T follicular helper cell (primary cell): ENCODE data around the gene GH2.
A peak's percentile ranks its signal among the peaks of the same experiment; 100 is the strongest.
"Not testable (repeated sequence)": the region's sequence is repeated elsewhere in the genome, so short reads cannot be mapped to it uniquely, and the experiment has no call there.

Experiments
- DNase-seq: peaks from one replicate; pipeline ENCODE4 v3.0.0-alpha.2; 2020; ENCODE audit warnings: low read depth

GH2 gene

DNA sequence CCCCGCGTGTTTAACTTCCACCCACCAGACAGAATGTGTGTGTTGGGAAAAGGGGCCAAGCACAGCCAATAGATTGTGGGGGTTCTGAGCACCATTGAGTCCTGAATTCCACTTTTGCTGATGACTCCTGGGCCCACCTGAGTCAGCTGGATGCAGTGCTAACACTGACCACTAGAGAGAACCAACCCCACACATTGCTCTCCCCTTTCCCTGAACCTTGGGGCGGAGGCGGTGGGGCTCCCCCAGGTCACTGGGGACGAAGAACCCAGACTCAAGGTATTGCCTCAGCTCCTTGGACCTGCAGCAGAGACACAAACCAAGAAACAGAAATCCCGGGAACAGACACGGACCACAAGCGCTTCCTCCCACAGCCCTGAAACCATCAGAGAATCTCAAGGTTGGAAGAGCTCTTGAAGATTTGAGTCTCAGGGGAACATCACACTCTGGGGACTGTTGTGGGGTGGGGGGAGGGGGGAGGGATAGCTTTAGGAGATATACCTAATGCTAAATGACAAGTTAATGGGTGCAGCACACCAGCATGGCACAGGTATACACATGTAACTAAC lies 7.6 kb downstream of the GH2 start:
- DNase-seq: not testable (repeated sequence)

DNA sequence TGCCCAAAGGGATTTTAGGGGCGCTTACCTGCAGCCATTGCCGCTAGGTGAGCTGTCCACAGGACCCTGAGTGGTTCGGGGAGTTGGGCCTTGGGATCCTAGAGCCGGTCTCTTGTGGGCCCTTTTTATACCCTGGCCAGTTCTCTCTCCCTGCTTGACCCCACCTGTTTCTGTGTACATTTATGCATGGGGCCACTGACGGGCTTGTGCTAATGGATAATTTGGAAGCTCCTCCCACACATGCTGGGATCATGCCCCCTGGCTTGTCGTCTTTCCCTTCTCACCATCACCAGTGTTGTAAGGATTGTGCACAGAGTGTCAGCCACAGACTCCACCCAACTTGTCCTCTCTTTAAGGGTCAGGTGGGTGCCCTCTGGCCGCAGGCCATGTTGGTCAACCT lies 8.2 kb downstream of the GH2 start, which contains the start of gene CSH2:
Gene CSH2 (minus strand): TSS at position 101 of the 400 bp plus-strand sequence. CDS start 63 bp downstream, at position 38.
- DNase-seq: not testable (repeated sequence)

DNA sequence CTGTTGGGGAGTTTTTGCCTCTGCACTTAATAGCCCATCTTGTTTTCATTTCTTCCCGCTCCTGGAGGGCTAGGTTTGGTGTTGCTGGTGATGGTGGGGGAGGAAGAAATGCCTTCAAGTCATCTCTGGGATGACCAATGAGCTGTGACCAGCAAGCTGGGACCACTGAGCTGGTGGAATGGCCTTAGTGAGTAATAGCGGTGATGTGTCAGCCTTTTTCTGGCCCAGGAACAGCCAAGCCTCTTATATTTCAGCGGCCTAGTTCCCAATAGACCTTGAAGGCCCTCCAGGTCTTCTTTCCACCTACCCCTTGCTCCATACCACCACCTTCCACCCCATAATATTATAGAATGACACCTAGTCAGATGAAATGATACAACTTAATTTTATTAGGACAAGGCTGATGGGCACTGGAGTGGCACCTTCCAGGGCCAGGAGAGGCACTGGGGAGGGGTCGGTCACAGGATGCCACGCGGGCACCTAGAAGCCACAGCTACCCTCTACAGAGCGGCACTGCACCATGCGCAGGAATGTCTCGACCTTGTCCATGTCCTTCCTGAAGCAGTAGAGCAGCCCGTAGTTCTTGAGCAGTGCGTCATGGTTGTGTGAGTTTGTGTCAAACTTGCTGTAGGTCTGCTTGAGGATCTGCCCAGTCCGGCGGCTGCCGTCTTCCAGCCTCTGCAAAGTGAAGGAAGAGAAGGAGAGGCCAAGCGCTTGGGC lies 9.9 kb downstream of the GH2 start:
- DNase-seq: not testable (repeated sequence)

DNA sequence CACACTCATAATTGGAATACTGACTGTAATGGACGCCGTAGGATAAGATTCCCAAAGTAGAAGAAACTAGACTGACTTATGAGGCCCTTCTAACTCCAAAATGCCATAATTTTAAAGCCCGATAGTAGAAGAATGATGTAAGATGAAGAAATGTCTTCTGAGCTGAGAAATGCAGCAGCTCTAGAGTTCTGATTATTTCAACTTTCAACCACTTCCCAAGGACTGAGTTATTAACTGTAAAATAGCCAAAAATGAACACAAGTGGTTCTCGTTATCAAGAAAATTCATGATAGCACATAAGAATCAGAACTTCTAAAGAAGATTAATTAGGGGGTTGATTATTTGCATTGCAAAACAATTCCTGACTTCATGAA lies 11.5 kb downstream of the GH2 start:
- not testable (repeated sequence) for DNase-seq

DNA sequence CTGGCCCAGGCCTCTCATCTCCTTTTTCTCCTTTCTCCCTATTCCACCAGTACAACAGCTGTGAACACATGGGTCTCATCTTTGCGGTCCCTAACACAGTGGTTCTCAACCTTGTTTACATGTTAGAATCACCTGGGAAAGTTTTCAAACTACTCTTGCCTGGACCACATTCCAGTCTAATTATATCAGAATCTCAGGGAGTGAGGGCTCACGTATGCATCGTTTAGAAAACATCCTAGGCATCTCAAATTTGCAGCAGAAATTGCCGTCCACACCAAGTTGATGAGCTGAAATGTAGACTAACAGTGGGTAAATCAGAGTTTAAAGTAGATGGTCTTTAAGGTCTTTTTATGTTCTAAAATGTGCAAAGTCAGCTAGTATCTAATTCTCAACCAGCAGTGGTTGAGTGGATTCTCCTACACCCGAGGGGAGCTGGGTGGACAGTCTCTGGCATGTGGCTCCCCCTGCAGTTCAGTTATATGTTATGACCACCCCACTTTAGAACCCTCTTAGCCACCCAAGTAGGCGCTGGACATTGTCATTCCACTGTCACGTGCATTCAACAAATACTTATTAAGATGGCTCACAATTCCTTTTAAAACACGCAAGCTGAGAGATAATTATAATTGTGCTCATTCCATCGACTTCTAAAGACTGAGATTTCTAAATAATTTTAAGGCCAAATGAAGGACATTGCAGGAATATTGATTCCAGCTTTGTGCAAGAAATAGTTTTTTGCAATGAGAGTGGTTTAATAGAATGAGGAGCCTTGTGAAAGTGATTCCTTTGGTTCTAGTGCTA lies 12.1 kb downstream of the GH2 start:
- DNase-seq: not testable (repeated sequence)

DNA sequence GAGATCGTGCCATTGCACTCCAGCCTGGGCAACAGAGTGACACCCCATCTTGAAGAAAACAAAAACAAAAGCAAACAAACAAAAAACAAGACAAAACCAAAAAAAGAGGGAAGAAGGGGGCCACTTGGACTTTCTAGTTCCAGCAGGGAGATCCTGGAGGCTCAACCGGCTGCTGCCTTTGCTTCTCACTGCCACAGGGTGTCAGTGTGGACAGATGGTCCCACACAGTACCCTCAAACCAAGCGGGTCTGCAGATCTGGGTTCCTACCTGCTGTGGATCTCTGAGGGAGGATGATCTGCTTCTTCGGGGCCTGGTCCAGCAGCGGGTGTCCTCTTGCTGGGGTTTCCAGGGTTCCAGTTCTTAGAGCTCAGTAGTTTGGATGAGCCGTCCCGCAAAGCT lies 15.1 kb downstream of the GH2 start:
- DNase-seq: not testable (repeated sequence)

DNA sequence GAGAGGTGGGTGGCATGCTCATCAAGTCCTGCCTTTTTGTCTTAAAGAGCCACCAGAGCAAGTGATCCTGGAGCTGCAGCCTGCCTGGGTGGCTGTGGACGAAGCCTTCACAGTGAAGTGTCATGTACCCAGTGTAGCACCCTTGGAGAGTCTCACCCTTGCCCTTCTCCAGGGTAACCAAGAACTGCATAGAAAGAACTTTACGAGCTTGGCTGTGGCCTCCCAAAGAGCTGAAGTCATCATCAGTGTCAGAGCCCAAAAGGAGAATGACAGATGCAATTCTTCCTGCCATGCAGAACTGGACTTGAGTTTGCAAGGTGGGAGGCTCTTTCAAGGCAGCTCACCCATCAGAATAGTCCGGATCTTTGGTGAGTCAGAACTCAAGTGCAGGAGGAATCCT lies 22.5 kb downstream of the GH2 start:
- DNase-seq: no peak

DNA sequence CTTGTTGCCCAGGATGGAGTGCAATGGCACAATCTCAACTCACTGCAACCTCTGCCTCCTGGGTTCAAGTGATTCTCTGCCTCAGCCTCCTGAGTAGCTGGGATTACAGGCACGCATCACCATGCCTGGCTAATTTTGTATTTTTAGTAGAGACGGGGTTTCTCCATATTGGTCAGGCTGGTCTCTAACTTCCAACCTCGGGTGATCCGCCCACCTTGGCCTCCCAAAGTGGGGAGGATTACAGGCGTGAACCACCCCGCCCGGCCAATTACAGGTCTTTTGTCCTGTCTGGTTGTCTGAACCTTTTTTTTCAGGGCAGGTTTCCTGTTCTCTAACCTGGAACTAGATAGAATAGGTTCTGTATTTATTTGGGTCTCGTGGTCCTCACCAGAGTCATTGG lies 25.3 kb downstream of the GH2 start:
- DNase-seq: not testable (repeated sequence)

DNA sequence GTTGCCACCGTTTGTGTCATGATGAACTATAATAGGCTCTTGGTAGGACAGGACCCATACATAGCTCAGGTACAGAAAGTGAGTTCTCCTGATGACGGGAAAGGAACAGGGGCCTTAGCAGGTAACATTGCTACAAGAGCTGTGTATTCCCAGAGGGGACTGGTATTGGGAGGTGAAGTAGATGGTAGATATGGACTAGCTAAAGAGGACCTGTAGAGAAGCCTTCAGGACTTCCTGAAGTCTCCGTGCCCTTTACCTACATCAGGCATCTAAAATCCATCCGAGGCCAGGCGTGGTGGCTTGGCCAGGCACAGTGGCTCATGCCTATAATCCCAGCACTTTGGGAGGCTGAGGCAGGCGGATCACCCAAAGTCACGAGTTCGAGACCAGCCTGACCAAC lies 26.6 kb downstream of the GH2 start:
- DNase-seq: no peak

DNA sequence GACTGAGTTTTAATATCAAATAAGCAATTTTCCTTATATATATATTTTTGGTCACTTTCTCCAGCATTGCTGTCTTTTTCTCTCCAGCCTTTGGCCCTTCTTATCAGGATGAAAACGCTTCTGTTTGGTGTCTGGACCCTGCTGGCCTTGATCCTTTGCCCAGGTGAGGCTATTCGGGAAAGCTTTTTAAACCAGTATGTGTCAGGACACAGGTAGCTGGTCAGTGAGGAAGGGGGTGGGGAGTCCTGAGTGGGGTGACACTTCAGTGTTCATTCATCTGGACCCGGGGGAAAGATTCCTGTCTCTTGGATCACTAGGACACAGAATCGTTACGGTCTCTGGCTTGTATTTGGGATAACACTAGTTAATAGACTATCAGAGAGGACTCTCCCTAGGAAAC lies 27.0 kb downstream of the GH2 start:
- DNase-seq: no peak

DNA sequence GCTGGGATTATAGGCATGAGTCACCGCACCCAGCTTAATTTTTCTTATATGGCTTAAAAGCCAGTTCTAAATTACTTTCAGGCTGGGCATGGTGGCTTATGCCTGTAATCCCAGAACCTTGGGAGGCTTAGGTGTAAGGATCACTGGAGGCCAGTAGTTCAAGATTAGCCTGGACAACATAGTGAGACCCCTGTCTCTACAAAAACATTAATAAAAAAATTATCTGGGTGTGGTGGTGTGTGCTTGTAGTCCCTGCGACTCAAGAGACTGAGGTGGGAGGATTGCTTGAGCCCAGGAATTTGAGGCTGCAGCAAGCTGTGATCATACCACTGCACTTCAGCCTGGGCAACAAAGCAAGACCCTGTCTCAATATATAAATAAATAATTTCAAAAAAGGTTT lies 28.5 kb downstream of the GH2 start:
- DNase-seq: no peak

DNA sequence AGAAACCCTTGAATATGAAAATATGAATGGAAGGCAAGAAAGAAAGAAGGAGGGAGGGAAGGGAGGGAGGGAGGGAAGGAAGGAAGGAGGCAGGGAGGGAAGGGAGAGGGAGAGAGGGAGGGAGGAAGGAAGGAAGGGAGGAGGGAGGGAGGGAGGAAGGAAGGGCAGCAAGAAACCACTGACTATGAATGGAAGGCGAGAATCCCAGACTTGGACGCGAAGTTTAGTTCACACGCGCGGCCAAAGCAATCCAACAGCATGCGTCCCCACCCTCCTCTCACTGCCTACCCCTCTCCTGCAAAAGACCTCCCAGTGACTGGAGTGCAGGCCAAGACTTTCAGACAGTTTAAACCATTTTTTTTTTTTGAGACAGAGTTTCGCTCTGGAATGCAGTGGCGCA lies 31.3 kb downstream of the GH2 start:
- no peak for DNase-seq

DNA sequence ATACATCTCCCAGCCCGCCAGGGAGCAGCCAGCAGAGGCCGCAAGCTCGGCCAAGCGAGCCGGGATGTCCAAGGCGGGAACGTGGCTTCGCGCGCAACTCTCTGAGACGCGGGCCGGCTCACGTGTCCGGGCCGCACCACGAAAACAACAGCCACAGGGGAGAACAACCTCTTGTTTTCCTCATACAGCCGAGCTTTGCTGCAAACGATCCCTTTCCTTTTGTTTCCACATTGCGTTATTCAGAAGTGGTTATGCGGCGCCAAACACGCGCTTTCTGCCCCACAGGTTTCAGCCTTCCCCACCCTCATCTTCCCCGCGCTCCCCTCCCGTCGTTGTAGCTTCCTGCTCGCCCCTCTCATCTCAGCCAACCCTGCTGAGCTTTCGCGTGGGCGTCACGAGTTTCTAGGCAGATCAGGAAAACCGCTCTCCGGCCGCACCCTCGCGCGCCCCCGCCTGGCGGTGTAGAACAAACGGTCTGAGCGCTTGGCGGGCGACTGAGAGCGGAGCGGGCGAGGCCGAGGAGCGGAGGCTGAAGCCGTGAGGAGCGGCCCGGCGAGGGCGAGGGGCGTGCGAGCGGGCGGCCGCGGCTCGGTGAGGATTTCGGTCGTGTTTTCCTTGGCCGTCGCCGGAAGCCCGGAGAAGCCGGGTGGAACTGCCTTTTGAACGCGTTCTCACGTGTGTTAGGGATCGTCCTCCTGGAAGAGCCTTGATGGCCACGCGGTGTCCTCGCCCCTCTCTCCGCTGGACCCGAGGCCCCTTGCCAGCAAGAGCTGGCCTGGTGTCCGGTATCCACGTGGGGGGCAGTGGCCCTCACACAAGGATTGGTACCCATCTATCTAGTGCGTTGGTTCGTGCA lies 32.7 kb downstream of the GH2 start:
- DNase-seq: peak; percentile 91

DNA sequence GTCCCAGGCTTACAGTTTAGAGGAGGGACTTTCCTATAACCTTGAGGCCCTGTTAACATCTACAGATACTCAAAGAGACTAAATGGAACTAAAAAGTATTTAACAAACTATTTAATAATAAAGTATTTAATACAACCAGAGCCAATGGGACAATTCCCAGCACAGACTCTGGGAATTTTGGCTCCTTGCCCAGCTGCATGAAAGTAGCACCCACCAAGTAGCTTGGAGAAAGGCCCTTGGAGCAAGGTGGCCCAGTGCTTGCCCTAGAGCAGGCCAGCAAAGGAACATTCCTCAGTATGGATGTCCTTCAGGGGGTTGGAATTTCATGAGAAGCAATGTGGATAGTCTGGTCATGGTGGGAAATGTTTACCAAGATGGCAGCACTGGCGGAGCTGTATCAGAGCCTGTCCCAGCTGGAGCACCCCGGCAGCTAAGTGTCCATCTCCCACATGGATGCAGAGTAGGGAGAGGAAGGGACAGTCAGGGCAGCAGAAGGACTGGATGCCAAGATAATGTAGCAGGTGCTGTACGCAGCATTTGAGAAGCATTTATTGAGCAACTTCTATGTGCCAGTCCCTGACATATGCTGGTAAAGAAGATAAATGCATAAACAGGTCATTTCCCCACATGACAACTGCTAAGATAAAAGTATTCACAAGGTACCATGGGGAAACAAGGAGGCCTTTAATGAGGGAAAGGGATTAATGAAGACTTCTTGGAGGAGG lies 34.1 kb downstream of the GH2 start:
- DNase-seq: no peak

DNA sequence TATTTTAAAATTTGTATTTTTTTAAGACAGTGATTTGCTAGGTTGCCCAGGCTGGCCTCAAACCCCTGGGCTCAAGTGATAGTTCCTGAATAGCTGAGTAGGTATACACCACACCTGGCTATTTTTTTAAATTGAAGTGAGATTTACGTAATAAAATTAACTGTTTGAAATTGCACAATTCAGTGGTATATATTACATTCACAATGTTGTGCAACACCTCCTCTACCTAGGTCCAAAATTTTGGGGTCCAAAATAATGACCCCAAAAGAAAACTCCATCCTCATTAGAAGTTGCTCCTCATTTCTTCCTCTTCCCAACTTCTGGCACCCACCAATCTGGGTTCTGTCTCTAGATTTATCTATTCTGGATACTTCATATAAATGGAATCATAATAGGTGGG lies 36.2 kb downstream of the GH2 start:
- no peak for DNase-seq

DNA sequence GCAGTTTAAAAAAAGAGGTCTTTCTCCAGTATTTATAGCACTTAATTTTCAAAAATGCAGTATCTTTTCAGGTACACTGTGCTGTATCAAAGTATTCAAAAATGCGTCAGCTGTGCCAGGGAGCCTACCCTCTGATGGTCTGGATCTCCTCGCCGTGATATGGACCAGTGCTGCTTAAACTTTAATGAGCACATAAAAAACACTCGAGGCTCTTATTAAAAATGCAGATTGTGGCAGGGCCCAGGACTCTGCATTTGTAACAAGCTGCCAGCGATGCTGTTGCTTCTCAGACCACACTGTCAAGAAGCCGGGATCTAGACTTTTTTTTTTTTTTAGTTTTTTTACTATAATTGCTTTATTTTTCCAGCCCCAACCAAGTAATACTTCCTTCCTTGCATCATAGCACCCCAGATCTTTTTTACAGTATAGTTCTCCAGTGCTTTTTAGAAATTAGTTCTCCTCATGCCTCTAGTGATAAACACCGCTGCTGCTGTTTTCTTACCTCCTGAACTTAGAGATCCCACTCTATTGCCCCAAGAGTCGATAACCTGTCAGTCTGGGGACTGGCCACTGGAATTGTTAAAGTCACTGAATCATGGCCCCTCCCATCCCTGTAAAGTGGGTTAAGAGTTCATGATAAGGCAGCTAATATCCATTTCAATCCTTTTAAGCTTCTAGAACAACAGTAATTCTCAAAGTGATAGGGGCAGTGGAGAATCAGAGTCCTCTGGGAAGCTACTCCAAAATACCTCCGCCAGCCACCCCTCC lies 37.6 kb downstream of the GH2 start:
- no peak for DNase-seq

DNA sequence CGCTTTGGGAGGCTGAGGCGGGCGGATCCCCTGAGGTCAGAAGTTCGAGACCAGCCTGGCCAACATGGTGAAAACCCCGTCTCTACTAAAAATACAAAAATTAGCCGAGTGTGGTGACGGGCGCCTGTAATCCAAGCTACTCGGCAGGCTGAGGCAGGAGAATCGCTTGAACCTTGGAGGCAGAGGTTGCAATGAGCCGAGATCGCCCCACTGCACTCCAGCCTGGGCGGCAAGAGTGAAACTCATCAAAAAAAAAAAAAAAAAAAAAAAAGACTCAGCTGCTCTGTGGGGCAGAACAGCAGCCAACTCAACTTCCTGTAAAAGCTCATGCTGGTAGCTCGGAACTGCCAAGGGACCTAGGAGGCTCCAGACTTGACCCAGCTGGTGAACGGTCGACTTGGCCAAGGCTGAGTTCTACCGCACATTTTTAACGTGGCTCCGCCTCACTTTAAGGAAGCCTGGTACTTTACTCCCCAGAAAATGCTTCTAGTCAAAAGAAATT lies 38.3 kb downstream of the GH2 start:
- DNase-seq: not testable (repeated sequence)

DNA sequence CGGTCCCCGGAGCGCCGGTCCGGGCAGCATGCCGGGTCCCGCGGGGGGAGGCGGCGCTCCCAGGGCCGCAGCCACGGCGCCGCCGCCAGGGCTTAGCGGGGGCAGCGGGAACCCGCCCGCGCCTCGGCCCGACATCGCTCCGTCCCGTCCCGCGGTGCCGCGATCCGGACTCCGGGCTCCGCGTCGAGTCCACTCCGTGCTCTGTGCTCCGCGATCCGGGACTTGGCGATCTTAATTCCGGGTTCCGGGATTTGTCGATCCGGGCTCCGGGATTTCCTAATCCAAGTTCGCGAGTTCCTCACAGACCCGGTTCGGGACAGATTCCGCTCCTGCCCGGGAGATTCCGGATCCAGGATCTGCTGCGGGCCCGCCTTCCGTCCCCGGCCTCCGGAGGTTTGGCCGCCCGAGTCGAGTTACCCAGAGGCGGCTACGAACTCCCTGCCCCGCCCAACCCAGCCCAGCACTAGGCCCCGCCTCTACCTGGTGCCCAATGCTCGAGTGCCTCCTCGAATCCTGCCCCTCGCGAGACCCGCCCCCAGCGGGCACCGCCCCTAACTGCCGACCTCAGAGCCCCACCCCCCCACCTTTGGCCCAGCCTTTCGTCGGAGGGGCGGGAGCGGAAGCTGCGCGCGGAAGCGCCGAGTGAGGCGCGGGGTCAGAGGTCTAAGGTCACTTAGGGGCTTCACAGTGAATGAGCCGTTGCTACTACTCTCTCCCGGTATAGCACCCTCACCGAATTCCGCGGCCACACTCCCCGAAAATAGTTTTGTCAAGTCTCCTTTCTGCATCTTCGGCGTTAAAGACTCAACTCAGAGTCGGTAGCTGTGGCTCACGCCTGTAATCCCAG lies 39.0 kb downstream of the GH2 start, which contains the start of gene SMARCD2:
Gene SMARCD2 (minus strand): TSS at position 146 of the 847 bp plus-strand sequence. CDS start 11 bp downstream, at position 135.
- peak; percentile 99 for DNase-seq

DNA sequence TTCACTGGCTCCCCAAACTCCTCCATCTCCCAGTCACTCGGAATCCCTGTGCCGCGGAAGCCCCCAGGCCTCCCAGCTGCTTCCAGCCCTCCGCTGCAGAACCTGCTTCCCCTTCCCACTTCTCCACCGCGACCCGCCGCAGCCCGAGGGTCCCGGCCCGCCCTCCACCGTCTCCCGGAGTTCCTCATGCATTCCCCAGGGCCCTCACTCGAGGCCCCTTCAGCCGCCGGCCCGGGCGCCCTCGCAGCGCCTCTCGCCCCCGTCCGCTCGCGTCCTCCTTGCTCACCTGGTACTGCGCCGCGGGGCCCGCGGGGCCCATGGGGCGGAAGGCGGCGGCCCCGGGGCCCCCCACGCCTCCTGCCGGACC lies 39.6 kb downstream of the GH2 start:
- no peak for DNase-seq
